PC-9 (cell line): Measurements from ENCODE around the gene DYNC1H1.

ENCODE experiments used
- CTCF ChIP-seq: fragments of 200-600 bp; sonication (generic); conservative IDR thresholded peaks from 2 replicates; pipeline ENCODE4 v1.6.1; 2017; ENCODE audit warnings: mixed run types, antibody characterized with exemption, mild to moderate bottlenecking, moderate library complexity
- EZH2 ChIP-seq: fragments of 200-600 bp; sonication (generic); IDR thresholded peaks from 2 replicates; pipeline ENCODE4 v1.8.0; 2017; ENCODE audit warnings: antibody characterized with exemption, low read depth

DNA sequence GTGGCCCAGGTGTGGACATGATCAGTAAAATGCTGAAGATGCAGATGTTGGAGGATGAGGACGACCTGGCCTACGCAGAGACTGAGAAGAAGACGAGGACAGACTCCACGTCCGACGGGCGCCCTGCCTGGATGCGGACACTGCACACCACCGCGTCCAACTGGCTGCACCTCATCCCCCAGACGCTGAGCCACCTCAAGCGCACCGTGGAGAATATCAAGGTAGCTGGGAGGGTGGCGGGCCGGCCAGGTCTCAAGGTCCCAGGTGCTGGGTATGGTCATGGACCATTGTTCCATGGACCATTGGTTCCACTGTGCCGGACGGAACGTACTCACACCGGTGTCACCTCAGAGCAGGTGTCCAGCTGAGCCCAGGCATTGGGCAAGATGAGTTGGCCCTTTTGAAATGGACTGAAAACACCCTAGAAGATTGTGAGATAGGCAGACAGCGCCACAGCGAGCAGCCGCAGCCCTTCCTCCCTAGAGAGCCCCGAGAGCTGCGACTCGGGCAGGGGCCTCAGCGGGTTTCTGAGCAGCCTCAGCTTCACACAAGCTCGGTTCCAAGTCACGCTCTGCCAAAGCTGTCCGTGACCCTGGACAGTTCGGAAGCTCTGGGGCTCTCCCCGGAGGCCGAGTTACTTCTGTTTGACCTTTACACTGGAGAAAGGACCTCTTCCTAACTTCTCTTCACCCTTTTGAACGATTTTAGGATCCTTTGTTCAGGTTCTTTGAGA, 83.6 kb downstream of the DYNC1H1 start:
- no peak for TF ChIP-seq CTCF
- TF ChIP-seq EZH2: no peak
